EL (cell line): ENCODE data around the gene CSGALNACT2.
"Not testable (repeated sequence)": the region's sequence is repeated elsewhere in the genome, so short reads cannot be mapped to it uniquely, and the experiment has no call there.

Source experiments
- DNase-seq: peaks from one replicate; pipeline ENCODE4 v3.0.0-alpha.2; 2016

Gene CSGALNACT2

DNA sequence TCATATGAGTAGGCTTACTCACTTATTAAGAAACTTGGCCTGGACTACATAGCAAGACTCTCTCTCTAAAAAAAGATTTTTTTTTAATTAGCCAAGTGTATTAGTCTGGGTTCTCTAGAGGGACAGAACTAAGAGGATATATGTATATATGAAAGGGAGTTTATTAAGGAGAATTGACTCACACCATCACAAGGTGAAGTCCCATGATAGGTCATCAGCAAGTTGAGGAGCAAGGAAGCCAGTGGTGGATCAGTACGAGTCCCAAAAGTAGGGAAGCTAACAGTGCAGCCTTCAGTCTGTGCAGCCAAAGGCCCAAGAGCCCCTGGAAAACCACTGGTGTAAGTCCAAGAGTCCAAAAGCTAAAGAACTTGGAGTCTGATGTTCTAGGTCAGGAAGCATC lies 7.7 kb downstream of the CSGALNACT2 start:
- DNase-seq, result not testable (repeated sequence)

DNA sequence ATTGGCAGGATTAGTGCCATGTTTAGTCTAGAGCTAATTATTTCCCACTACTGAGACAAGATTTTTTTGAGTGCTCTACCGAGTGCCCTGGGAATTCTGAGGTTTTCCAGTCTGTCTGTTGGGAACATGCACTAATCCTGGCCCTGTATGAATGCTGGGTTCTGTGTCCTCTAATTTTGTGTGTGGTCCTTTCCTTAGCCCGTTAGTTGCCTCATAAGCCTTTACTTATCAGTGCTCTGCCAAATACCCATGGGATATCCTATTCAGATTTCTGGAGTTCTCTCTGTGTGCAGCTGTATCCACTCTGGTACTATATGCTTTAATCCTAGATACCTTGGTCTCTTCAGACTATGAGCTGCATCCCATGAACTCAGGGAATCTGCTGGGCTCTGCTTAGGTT lies 13.1 kb downstream of the CSGALNACT2 start:
- DNase-seq, result no peak

DNA sequence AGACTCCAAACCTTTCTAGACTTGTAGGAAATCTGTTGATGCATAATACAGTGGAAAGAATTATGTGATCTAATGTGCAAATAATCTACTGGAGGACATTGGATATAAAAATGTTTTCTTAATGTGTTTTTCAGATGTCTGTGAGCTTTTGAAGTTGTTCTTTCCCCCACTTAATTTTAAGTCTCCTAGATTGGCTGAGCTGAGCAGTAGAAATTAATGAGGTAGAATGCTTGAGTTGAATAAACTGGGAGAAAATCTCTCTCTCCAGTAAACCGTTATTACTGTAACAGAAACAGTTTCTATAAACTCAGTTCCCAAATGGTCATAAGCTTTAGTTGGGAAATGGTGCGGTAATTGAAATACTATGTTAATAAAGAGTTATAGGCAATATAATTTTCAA lies 15.7 kb downstream of the CSGALNACT2 start:
- DNase-seq, result no peak

DNA sequence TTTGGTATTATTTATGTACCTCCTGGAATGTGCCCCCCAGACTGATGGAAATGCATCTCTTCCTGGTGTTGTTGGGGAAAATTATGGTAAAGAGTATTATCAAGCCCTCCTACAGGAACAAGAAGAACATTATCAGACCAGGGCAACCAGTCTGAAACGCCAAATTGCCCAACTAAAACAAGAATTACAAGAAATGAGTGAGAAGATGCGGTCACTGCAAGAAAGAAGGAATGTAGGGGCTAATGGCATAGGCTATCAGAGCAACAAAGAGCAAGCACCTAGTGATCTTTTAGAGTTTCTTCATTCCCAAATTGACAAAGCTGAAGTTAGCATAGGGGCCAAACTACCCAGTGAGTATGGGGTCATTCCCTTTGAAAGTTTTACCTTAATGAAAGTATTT lies 17.0 kb downstream of the CSGALNACT2 start:
- no peak for DNase-seq

DNA sequence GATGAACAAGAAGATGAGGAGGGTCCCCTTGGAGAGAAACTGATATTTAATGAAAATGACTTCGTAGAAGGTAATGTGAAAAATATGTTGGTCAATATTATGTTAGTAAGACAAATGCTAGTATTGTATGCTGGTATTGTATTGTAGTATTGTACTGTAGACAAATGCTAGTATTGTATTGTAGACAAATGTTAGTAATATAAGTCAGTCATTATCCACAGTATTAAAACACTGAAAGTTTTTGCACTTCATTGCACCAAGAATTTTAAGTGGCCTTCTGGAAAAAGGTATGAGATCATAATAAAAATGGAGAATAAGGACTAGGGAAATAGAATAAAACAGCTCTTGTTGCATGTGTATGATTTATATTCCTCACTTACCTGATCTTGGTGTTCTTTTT lies 17.5 kb downstream of the CSGALNACT2 start:
- DNase-seq, result no peak

DNA sequence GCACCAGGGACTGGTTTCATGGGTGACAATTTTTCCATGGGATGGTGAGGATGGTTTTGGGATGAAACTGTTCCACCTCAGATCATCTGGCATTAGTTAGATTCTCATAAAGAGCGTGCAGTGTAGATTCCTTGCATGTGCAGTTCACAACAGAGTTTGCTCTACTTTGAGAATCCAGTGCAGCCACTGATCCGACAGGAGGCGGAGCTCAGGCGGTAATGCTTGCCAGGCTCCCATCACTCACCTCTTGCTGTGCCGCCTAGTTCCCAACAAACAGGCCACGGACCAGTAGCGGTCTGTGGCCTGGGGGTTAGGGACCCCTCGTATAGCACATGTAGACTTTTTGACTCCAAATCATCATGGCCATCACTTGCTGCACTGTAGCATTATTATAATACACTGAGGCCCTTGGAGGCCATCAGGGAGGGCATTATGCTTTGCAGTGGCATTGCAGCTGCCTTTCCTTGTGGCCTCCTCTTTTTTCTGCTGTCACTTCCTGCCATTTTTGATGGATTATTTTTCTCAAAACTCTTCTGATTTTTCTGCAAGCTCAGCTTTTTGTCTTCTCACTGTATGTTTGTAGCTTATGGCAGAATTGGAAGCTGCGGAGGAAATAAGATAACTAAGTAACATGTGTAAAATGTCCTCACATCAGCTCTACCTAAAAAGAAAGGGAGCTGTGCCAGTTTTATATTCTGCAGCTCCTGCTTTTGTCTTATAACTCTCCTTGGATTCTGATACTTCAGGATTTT lies 18.5 kb downstream of the CSGALNACT2 start:
- DNase-seq, result no peak

DNA sequence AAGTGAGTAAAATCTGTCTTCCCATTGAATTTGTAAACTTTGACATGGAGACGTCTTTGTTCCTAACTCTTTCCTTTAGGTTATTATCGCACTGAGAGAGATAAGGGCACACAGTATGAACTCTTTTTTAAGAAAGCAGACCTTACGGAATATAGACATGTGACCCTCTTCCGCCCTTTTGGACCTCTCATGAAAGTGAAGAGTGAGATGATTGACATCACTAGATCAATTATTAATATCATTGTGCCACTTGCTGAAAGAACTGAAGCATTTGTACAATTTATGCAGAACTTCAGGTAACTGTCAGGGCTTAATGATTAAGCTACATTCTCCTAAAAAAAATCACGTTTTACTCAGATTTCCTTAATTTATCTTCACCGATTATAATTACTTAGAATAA lies 20.4 kb downstream of the CSGALNACT2 start:
- no peak for DNase-seq

DNA sequence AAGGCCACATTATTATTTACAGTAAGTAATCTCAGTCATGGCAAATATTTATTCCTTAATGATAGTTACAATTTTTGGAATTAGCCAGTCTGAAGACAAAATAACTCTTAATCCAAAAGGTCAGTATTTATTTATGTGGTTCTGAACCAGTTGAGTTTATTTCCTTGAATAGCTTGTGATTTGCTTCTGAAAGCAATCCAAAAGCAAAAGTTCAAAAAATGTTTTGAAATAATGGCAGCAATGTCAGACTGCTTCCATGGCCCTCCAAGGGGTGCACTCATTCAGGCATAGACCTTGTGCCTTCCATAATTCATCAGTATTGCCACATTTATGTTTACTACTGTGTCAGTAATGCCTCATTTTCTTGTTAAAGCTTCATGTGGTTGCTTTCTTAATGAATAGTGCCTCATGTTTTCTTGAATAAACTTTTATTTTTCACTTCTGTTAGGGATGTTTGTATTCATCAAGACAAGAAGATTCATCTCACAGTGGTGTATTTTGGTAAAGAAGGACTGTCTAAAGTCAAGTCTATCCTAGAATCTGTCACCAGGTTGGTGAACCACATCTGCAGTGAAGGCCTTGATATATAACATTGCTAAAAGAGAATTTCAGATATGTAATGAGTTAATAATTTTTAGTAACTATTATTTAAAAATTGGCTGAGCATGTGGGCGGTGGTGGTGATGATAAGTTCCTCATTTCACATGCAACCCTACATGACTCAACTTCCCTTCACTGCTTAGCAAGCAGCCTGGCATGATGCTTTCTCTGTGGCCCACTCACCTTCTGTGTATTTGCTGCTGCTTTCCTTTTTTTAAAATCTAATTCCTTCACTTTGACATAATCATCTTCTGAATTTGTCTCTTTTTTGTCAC lies 22.0 kb downstream of the CSGALNACT2 start:
- DNase-seq, result peak; percentile 77

DNA sequence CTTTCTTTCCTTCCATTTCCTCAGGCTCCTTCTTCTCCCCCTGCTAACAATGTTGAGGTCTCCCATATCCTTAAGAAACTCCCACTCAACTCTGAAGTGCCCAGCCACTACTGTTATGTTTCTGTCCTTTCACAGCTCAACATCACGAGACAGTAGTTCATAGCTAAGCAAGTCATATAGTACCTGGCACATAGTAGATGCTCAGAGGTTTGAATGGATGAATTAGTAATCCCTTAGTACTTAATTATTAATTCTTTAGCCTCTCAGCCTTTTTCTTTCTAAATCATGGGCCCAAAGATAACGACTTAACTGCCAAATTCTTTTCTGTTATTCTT lies 22.6 kb downstream of the CSGALNACT2 start:
- no peak for DNase-seq

DNA sequence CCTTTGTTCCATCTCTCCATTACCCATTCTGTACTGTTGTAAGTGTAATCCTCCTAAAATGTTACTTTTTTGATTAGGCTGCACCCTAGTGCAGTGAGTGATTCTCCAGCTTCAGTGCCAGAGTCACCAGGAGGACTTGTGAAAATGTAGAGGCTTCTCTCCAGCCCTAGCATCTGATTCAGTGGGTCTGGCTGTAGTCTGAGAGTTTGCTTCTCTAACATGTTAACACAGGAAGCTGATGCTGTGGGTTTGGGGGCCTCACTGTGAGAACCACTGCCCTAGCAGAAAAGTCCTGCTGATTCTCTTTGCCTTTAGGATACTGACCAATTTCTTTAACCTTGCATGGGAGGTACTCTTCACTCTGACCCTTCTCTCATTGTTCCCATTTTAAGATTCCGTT lies 24.4 kb downstream of the CSGALNACT2 start:
- no peak for DNase-seq

DNA sequence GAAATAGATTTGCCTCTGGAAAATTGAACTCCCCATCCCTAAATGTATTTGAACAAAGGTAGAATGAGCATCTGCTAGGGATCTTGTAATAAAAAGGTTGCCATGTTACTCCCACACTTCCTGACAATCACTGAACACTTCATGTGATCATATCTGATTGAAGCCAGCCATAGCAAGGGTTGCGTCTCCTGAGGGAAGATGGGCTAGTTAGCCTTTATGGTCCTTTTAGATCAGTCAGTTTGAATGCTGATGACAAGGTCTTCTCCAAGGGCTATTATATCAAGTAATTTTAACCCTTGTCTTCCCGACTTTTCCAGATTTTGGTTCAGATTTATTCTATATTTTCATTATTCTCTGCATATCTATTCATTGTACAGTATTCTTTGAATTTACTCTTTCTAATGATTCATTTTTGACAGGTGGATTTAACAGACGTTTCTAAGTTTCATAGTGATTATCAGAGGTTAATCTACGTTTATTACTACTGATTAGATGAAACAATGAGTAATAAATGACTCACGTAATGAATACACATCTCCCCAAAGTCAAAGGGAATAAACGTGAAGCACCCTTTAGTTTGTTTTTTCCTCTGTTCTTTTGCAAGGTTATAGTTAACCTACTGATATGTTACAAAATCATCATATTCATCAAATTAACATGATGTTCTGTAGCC lies 28.1 kb downstream of the CSGALNACT2 start:
- DNase-seq, result no peak

DNA sequence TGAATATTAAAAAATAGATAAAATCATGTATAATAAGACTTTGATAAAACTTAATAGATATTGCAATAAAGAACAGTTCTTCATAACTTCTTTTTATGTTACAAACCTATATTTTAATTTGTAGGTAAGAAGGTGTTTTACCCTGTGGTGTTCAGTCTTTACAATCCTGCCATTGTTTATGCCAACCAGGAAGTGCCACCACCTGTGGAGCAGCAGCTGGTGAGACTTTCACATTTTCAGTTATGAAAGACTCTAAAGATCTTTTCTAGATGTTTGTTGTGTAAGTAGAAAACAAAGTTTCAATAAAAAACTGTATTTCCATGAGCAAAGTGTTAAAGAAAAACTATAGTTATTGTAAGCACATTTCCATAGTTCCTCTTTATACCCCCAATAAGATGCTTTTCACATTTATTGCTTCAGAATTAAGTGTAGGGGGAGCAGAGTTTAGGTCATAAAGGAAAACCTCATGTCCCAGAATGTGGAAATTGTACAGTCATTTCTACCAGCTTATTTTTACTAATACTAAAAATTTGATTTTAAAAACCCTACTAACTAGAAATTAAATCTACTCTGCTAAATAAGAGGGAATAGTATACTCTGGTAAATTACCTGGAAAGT lies 28.7 kb downstream of the CSGALNACT2 start:
- DNase-seq, result no peak

DNA sequence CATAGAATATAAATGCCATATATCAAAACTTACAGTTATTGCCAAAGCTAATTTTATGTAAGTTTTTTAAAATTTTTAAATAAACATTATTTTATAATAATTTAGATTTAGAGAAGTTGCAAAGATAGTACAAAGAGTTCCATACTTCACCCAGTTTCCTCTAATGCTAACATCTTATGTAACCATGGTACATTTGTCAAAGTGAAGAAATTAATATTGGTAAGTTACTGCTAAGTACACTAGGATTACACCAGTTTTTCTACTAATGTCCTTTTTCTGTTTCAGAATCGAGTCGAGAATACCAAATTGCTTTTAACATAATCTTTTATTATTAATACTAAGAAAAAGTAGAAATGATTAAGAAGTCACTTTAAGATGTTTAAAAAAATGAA lies 29.2 kb downstream of the CSGALNACT2 start:
- DNase-seq, result no peak

DNA sequence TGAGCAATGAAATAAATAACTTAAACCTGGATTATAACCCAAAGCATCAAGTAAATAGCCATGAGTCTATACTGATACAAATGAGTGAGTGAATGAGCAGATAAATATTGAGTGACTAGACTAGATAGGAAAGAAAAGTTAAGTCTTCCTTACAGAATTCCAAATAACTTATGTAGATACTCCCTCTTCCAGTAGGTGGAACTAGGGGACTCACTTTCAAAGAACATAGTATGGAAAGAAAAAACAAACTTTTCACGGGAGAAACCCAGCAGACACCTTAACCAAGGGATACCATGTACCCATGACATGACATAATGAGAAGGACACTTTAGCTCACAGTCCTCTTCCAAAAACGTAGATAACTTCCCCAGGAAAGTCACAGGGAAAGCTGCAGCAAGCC lies 32.2 kb downstream of the CSGALNACT2 start:
- no peak for DNase-seq

DNA sequence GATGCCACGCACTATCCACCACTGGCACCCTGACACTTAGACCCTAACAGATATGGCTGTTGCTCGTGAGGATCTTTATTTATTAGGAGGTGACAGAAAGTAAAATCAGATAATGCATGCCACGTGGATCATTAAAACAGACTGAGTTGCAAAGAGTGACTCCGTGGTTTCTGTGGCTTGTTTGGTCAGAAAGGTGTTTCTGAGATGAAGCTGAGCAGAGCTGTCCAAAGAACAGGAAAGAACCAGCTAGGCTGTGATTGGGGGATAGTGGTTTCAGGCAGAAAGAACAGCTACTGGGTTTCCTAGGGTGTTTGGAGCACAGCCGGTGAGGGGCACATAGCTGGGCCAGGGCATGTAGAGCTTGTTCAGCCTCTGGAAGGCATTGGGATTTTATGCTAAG lies 34.4 kb downstream of the CSGALNACT2 start:
- no peak for DNase-seq

DNA sequence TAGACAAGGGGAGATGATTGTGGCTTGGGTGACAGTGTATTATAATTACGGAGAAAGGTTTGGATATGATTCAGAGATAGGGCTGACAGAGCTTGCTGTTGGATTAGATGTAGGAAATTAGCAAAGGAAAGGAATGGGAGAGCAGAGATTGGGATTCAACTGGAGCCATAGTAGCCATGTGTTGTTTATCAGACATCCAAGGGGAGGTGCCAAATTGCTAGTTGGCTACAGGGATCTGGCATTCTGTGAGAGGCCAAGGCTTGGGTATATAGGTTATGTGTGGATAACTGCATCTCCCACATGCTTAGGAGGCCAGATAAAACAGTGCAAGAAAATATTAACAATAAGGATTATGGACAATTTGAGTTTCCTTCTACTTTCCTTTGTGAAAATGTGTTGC lies 34.9 kb downstream of the CSGALNACT2 start:
- DNase-seq, result no peak

DNA sequence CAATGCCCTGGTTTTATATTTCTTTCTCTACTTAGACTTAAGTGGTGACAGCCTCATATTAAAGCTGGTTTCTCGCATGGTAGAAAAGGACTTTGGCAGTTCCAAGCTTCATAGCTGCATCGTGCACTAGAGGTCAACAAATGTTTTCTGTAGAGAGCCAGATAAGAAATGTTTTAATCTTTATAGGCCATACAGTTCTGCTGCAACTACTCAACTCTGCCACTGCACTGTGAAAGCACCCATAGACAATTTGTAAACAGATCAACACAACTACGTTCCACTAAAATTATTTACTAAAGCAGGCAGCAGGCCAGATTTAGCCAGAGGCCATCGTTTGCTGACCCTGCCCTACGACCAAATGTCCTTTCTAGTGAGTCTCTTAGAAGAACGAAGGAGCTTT lies 36.7 kb downstream of the CSGALNACT2 start:
- no peak for DNase-seq

DNA sequence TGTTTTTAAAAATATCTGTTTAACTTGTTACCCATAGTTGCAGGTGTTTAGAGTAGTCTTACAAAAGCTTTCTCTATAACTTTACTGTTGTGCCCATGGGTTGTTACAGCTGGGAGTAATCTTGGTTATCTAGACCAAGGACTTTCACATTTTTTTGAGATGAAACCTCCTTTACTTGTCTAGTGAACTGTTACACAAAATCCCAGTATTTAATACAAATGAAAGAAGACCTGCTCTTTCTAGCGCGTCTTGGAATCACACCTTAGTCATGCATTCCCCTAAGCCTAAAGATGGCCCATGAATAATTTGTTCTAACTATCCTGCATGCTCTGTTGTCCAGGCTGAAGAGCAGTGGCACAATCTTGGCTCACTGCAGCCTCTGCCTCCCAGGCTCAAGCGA lies 38.0 kb downstream of the CSGALNACT2 start:
- no peak for DNase-seq

DNA sequence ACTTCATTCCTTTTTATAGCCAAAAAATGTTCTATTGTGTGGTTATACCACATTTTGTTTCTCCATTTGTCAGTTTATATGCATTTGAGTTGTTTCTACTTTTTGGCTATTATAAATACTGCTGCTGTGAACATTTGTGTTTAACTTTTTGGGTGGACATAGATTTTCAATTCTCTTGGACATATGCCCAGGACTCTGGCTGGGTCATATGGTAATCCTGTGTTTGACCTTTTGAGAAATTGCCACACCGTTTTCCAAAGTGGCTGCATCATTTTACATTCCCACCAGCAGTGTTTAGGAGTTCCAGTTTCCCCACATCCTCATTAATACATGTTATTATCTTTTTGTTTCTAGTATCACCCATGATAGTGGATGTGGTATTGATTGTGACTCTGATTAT lies 39.4 kb downstream of the CSGALNACT2 start:
- no peak for DNase-seq

DNA sequence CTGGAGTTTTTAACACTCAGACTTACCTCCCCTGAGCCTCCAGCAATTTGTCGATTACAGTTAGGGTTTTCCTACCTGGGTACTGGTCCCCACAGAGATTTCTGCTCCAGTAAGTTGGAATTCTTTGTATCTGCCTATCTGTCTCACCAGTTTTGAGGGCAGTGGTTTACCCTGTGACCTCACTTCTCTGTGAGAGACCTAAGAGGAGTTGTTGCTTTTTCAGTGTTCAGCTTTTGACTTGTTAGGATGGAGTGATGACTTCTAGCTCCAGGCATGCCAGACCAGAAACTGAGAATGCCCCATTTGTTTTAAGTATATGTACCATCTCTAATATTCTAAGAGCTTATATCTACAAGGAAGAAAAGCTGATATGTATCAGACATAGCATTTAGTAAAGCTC lies 42.9 kb downstream of the CSGALNACT2 start:
- no peak for DNase-seq

DNA sequence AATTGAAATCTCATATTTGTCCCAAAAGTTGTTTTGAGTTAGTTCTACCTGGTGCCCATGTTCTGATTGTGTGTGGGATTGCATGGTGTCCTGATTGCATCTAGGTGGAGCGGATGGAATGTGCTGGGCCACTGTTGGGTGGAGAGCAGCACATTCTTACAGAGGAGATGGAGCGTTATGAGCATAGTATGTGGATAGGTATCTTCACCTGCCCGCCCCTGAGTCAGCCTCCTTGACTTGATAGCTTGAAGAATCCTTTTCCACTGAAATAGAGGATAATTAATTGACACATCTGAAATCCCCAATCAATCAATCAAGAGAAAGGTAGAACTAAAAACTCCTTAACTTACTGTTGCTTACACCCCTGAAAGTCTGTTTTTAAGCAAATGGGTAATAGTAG lies 45.5 kb downstream of the CSGALNACT2 start:
- not testable (repeated sequence) for DNase-seq

DNA sequence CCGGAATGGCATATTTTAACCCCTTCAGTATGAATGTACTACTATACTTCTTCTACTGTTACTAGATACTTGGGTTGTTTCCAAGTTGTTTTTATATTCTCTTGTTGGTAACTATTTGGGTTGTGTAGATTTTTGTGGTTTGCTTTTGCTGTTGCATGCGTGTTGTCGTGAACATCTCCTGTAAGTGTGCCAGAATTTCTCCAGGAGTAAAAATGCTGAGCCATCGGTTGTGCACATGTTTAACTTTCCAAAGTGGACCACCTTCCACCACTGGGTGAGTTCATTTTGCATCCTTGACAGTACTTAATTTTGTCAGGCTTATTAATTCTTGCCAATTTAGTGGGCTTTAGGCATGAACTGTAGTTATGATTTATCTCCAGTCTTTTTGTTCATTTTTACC lies 47.9 kb downstream of the CSGALNACT2 start:
- no peak for DNase-seq

DNA sequence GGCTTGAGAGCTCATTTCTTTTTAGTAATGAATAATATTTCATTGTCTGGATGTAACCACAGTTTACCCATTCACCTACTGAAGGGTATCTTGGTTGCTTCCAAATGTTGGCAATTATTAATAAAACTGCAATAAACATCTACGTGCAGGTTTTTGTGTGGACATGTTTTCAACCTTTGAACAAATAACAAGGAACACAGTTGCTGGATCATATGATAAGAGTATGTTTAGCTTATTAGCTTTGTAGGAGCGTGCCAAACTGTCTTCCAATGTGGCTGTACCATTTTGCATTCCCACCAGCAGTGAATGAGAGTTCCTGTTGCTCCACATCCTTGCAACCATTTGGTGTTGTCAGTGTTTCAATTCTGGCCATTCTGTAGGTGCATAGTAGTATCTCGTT lies 49.0 kb downstream of the CSGALNACT2 start:
- DNase-seq, result no peak

DNA sequence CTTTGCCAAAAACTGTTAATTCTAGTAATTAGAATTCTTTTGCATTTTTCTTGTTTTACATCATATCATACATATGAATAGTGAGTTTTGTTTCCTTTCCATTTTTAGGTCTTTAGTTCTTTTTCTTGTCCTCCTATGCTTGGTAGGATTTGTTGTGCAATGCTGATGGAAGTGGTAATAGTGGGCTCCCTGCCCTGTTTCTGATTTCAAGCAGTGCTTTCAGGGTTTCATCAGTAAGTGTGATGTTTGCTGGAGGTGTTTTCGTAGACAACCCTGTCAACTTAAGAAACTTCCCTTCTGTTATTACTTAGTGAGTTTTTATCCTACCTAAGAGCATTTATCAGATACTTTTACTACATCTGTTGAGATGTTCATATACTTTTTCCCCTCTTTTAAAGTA lies 50.5 kb downstream of the CSGALNACT2 start:
- DNase-seq, result no peak
